HG03060 (cell line): ENCODE data around the gene PPP1R17.

Experiments used
- ATAC-seq: cut with Tn5 transposase; IDR thresholded peaks from one replicate; pipeline ENCODE4 v1.9.1; 2021; ENCODE audit warnings: low read depth, moderate number of reproducible peaks; ENCODE audit not compliant: unreplicated experiment

Gene PPP1R17

DNA sequence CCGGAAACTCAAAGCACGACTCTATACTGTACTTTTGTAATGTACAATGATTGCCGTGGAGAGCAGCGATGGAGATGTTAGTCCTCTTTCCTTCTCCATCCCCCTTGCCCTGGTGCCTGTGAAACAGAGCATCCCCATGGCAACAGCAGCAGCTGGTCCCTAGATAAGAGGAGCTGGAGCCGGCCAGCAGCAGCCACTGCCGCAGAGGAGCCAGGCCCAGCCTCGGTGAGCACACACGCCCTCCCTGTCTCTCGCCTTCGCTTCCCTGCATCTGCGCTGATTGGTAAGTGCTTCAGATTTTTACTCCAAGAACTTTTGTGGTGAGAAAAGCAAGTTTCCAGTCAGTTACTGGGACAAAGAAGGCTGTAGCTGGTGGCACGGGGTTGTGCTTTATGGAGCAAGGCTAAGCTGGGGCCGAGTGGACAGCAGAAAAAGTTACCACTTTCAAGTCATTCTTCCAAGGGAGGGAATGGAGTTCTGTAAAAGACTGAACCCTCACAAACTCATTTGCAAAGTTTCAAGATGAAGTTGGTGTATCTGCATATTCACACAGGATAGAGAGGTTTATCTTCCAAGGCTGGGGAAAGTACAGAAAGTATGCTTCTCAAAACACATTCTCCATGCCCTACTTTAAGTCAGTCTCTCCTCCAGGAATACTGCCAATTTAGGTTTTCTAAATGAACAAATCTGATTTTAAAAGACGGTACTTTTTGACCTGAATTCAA lies at the start of gene PPP1R17:
Gene PPP1R17 (plus strand): TSS at position 192 of the 725 bp plus-strand sequence. CDS start 5,227 bp downstream, outside the sequence.
- no peak for ATAC-seq

DNA sequence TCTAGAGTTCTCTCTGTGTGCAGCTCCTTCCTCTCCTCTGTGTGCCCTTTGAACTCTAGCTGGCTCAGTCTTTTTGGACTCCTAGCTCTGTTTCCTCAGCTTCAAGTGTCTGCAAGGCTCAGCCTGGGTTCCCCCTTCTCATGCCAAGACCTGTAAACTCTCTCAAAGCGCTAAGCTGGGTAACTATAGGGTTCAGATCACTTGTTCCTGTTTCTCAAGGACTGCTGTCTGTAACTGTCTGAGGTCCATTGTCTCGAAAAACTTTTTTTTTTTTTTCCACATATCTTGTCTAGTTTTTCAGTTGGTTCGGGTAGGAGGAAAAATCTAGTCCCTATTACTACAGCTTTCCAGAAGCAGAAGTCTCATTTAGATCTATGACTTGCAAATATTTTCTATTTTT lies 46.6 kb upstream of the PPP1R17 start:
- ATAC-seq, result no peak

DNA sequence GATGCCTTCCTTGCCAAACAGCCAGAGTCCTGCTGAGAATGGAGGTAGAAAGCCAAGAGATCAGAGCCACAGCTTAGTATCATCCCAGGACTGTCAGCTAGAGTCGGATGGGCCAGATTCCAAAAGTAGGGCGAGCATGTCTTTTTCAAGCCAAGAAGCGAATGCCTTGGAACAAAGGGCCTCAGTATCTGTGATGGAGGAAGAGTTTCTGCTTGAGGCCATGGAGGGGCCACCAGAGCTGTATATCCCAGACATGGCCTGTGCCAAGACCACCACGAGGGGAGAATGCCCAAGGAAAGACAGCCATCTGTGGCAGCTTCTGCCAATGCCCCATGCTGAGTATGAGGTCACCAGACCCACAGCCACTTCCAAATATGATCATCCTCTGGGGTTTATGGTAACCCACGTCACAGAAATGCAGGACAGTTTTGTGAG lies 44.3 kb upstream of the PPP1R17 start:
- no peak for ATAC-seq

DNA sequence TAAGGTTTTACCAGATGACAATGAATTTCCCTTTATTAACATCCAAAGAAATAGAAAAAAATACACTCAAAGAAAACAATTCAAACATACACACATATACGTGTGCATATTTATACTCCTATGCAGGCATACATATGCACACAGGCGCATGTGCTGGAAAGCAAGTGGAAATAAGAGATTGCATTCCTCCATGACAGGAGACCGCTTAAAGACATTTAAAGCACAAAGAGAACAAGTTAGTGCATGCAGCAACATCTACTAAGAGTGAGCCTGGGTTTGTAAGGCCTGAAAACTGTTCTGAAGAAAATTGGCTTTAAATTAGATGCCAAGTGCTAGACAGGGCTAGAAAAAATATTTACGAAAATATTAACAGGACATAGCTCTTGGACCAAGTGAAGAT lies 40.1 kb upstream of the PPP1R17 start:
- ATAC-seq, result no peak

DNA sequence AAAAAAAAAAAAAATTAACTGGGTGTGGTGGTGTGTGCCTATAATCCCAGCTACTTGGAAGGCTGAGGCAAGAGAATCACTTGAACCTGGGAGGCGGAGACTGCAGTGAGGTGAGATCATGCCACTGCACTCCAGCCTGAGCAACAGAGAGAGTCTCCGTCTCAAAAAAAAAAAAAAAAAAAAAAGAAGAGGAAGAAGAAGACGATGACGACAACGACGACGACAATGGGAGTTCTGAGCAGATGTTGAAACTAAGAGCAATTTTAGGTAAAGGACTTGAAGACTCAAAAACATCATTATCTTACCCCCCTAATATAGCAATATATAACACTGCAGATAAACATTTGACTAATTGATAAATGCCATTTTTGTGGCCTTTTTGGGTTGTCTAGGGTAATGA lies 39.5 kb upstream of the PPP1R17 start:
- ATAC-seq, result no peak

DNA sequence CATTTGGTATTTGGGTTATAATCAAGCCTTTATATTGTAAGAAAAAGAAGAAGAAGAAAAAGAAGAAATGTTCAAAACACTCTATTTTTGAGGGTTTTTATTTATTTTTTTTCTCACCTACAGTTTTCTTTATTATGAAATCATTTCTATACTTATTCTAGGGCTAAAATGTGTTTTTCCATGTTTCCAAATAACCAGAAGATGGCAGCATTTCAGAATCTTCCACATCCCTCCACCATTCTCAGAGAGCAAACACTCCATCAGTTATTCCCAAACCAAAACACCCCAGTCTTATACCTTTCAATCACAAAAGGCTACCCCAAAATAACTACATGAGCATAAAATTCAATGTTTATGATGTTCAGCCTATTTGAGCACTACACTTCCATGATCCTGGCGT lies 38.7 kb upstream of the PPP1R17 start:
- ATAC-seq, result no peak

DNA sequence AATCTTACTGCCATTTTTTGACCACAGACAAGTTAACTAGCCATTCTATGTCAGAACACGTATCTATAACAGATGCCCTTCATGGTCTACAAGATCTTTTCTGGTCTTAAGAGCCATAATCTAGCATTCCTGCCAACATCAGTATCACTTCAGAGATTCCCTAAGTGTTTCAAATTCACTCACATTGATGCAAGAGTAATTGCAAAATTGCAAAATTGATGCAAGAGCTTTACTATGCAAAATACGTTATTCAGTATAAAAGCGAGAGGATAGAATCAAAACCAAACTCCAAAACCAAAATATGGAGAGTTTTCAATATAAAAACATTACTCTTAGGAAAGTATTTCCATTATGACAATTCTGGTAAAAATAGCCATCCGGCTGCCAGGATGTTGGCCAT lies 38.1 kb upstream of the PPP1R17 start:
- ATAC-seq, result no peak

DNA sequence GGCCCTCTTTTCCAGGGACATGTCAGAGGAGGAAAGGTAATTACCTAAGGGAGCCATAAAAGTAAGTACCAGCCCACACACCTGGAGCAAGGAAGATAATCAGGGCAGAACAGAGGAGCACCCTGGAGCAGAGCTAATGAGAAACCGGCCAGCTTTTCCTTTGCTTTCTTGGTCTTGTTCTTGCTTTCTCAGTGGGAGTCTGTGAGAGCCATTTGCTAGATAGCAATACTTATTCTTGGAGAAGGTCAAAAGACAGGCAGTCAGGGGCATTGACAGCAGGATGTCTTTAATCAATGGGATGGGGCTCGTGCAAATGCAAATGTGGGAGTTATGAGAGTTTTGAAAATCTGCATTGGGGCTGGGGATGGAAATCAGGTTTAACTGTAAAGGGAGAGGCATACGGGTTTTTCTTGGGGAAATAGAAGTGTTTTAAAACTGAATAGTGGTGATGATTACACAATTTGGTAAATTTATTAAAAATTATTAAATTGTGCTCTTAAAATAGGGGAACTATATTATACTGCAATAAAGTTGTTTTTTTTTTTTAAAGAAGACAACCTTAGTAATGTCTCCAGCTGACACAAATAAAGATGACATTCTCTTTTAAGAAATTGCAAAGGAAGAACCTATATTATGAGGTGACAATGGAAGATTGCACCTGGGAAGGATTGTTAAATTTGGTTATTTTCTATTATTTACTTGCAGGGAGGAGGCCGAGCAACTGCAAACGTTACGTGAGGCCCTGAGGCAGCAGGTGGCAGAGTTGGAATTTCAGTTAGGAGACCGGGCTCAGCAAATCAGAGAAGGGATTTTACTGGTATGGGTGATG lies 35.6 kb upstream of the PPP1R17 start:
- no peak for ATAC-seq

DNA sequence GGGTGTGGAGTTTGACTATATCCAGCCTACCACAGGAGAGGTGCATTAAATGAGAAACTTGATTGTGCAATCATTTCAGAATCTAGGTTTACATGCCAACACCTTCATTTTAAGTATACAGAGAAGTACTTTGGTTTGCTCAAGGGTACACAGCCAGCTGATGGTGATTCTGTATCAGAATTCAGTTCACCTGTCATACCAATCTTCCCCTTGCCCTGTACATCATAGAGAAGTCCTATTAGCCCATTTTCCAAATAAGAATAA lies 35.0 kb upstream of the PPP1R17 start:
- ATAC-seq, result no peak

DNA sequence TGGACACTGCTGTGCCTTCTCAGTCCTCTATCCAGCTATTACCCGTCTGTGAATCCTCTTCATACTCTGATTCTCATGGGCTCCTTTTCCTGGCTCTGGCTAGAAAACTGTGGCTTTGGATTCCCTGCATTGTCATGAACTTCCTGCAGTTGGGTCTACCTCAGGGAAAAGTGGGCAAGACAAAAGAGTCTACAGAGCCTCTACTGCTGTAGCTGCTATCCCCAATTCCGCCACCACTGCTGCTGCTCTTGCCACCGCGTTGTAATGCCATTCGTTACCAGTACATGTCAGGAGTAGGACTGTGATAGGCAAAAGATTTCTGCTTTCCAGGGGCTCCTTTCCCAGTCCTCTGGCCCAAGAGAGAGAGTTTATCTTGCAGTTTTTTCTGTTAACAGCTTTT lies 23.9 kb upstream of the PPP1R17 start:
- no peak for ATAC-seq

DNA sequence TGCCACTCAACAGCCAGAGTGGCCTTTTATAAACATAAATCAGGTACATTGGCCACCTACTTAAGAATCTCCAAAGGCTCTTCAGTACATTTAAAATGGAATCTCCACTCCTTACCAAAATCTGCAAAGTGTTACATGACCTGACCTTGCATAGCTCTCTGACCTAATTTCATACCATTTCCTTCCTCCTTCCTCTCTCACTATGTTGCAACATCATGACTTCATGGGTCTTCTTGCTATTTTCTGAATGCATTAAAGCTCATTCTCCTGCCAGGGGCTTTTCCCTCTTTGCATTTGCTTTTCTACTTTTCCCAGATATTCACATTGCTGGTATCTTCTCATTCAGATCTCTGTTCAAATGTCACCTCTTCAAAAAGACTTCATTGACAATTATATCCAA lies 22.1 kb upstream of the PPP1R17 start:
- ATAC-seq, result no peak

DNA sequence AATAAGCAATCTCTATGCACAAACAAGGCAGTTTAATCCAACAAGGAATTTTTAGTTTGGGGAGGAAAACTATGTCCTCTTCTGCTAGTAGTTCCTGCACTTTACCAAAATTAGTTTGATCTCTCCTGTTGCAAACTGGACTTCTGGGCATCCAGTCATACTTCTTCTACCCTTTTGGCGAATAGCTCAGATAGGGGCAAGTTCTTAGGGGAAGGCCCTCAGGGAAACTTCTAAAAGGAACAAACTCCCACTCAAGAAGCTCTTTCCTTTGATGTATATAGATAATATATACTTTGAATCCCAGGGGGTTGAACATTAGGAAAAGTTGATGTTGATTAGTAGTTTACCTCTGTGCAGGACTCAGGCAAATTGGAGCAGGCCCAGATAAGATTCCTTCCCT lies 21.5 kb upstream of the PPP1R17 start:
- ATAC-seq, result no peak

DNA sequence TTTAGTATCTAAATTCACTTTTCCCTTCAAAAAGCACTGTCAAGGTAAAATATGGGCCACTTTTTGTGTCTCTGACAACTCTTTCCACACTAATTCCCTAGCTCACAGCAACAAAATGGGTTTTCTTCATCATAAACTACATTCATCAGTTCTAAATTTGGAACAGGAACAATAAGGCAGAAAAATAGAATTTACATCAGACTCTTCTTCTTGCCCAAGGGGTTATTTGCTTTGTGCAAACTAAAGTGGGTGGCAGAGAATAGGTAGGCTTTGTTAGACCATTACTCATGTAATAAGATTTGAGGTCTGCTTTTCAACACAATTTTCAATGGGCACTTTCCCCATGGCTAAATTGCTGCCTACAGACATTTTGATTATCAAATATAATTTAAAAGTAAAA lies 17.6 kb upstream of the PPP1R17 start:
- no peak for ATAC-seq

DNA sequence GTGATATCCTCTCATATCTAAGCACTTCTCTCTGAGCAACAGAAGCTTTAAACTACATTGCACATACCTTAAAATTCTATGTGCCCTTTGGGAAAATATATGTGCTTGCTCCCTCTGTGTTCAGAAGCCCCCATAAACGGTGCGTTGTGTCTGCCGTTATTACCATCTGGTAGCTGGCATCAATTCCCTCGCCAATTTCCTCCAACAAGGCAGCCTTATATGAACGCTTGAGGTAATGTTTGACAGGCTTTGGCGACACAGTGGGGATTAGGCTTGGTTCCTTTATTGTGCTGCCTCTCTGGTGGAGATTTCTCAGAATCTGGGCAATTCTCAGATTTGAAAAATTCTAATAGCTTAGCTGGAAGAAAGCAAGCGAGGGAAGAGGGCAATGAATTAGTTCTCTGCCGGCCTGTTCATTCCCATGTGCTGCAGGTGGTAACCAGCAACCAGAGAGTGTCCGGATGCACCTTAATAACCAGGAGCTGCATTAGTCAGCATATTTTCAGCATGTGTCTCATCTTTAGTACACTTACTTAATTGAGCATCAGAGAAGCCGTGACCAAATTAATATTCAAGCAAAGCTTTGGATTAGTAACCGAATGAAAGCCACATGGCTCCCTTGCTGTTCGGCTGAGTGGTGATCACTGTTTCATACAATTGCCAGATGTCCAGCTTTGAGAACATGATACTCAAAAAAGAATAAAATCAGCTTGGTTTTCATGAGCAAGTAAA lies 7.3 kb upstream of the PPP1R17 start:
- no peak for ATAC-seq

DNA sequence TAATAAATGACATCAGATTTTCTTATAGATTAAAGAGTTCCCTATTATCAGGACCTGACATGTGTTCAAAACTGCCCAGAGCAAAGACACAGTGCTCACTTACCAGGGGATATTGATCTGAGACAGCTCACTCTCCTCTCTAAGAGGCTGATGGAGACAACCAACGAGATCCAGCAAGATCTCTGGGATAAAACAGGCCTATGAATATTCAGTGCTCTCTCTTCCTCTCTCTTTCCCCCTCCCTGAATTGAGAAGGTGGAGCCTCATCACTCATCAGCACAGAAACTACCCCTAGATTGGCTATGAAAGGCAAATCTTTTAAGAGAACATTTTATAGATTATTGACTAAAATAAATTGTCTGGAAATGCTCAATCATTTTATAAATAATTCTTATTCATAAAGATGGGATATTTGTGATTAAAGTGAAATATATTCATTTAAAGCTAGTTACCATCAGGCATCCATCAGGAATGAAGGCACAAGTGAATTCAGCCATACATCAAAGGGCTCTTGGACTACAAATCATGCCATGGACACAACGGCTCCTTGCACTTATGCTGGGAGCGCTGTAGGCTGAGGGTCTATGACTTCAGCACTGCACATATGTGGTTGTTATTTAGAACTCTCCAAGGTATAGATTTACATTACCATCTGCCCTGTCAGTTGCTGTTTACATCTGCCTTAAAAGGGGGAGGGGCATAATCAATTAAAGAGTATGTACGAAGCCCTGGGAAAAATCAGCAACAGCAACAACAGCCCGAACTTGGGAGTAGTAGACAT lies 3.4 kb upstream of the PPP1R17 start:
- no peak for ATAC-seq

DNA sequence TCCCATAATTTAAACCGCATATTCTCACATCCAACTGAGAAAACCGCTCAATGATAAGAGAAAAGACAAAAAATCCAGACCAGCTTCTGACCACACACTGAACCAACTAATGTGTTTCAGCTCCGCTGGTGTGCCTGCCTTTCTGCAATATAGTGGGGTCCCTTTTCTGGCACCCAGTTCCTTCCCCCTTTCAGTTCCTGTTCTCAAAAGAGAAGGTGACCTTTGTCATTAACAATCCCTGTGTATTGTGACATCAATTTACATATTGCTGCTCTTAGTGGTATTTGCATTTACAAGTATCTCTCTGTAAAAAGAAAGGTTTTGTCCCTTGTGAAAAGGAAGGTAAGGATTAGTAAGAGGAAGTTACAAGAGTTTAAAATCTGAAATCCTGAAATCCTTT lies 1.4 kb downstream of the PPP1R17 start:
- ATAC-seq, result no peak

DNA sequence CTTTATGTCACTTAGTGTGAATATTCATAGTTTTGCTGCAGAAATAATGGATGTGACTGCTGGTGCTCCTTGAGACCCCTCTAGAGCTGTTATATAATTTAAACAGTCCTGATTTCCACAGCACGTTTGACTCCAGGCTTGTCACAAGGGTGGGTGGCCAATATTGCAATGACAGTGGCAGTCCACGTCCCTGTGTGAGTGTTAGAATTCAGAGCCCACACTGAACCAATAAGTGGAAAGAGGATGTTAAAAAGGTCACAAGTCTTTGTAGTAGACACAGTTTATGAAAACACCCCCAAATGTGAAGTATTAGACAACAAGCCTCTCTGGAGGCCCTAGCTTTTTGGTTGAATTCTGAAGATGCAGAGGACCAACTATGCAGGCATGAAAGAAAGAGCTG lies 2.0 kb downstream of the PPP1R17 start:
- no peak for ATAC-seq

DNA sequence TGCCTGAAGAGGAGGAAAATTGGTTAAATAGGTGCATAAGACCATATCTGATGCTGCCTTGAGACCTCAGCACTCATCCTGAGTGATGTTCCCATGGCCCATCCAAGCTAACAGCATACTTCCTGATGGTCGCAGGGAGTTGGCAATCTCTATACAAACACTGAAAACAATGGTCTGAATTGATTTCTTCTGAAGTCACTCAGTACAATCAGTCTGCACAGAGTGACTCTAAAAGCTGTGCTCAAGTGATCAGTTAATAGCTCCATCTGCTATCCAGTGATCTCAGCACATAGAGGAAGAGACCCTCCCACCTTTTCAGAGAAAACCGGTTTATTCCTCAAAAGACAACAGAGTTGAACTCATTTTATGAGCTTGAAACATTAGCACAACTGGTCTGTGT lies 3.9 kb downstream of the PPP1R17 start:
- ATAC-seq, result no peak

DNA sequence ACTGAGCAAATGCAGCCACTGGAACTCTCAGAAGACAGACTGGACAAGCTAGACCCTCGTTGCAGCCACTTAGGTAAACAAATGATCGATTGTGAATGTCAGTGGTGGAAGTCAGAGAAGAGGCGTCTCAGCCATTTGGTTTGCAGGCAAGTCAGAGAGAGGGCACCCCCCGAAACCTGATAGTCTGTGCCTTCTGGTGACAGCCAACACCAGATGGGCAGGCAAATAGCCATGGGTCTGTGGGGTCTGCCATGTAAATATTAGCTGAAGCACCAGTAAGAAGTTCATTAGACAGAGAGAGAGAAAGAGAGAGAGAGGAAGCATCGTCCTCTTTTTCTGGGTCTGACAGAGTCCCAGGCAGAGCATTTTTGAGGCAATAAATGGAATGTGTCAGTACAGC lies 5.4 kb downstream of the PPP1R17 start:
- no peak for ATAC-seq

DNA sequence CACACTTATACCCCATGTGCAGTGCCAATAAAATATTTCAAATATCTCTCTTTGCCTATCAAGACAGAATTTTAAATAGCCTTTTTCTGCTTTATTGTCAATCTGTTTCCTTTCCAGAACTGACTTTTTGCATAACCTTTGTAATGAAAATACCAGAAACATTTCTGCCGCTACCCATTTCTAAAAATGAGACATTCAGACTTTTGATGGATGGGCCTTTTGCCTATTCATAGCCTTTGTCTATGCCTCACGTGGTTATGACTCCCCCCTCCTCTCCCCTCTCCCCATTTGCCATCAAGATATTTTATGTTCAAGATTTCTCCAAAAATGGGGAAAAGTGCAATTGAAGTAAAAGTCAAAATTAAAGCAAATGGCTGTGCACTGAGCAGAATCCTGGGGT lies 5.9 kb downstream of the PPP1R17 start:
- no peak for ATAC-seq
